ENCODE data around the gene APLNR.

APLNR gene

DNA sequence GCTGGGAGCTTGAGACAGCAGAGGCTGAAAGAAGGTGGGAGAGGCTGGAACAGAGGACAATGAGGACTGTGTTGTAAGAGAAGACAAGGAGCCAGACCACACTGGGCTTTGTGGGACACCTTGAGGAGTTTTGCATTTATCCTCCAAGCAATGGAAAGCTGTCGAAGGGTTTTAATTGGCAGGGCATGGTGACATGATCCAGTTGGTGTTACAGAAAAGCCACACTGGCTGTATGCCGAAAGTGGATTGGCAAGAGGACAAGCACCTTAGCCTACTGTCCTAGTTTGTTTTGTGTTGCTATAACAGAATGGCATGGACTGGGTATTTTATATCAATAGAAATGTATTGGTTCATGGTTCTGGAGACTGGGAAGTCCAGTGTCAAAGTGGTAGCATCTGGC lies 14.0 kb upstream of the APLNR start:
- DNase-seq (ENCODE audit: low spot score): no peak

- DNase-seq (ENCODE audit: low spot score): peak; percentile 66
Measured at GRCh38 chr11:57249384-57250319, 12.6 kb upstream of the APLNR start.

DNA sequence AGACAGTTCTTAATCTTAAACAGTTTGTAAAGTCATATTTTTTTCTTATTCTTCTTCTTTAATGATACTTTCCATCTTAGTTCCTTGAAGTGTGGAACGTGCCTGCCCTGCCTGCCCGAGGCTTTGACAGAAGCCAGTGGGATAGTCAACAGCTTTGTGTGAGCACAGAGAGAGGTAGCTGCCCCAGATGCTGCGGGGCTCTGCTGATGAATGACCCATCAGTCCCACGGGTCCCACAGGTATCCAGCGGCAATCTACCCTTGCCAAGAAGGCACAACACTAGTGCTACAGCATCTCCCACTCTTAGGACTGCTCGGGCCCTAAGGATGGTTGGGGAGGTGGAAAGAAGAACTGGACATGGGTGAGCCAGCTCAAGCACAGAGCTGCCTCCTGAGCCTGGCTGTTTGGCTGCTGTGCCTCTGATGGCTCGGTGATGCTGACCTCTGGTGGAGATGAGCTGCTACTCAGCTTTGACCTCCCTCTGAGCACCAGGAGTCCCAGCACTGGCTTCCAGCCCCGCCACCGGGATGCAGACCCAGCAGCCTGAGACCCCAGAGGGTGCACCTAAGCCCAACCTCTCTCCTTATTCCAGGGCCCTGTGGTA lies 11.8 kb upstream of the APLNR start:
- peak; percentile 90 for DNase-seq (ENCODE audit: low spot score)

DNA sequence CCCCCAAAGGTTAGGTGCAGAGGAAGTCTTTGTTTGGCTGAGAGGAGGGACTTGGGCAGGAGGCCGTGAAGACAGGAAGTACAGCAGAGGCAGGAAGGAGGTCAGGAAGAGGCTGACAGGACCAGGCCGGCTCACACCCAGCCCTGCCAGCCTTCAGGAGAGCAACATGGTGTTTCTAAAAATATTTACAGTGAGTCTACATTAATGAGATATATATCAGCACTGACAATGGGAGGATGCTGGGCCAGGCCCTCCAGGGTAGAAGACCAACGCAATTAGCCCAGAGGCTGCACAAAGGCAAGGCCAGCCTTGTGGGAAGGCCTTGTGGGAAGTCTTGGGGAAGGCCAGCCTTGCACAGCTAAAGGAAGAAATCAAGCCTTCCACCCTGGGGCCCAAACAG lies 7.9 kb upstream of the APLNR start:
- no peak for DNase-seq (ENCODE audit: low spot score)

DNA sequence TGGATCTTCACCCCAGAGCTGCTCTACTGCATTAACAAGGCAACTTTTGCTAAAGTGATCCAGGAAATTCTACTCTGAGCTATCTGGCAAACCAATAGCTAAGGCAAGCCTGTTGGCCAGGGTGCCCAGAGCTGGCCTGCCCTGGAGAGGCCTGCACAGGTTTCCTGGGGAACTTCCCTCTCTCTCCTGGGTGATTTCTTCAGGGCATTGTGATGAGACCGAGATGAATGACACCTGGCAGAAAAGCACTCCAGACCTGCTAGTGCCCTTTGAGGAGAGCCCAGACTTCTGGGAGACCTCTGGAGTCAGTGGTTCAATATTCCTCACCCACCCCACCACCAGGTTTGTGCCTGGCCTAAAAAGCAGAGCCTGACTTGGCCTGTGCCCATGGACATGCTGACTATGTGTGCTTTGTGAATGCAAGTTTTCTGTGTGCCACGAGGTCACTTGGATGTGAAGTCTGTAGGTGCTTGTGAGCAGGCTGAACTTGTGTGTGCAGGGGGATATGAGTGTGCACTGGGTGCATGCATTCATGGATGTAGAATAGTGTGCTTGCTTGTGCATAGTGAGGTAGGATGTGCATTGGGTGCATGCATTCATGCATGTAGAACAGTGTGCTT lies 4.4 kb upstream of the APLNR start:
- DNase-seq (ENCODE audit: low spot score): no peak

DNA sequence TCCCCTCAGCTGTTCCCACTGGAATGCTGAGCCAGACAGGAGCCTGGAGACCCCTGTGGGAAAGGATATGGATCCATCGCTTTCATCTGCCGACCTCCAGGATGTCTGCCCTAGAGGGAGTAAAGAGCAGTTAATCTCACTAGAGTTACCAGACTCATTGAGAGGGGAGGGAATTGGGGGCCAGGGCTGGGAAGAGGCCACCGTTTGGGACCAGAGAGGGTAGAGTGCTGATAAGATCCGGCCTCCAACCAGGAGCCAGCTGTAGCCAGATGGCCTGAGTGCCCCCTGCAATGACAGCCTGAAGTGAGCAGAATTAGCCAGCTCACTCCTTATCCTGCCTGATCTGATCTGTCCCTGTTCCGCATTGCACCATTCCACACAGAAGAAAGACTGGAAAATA lies 3.7 kb upstream of the APLNR start:
- DNase-seq (ENCODE audit: low spot score): no peak

DNA sequence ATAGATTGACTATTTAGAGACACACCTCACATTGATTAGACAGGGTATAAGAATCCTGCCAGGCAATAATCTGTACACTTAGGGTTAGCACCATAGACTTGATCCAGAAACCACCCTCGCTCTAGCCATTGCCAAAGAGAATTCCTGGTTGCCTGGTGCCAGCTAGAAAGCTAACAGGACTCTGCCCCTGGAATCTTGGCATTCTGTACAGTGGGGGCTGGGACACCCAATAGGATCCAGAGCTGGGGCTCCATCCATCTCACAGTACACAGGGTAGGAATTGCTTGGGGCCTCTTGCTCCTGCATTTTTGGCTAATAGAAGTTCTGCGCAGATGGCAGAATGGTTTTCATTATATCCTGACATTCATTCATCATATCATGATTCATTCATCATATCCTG lies 3.0 kb upstream of the APLNR start:
- no peak for DNase-seq (ENCODE audit: low spot score)

- DNase-seq (ENCODE audit: low spot score): no peak
Measured at GRCh38 chr11:57239348-57239747, 2.3 kb upstream of the APLNR start.

- DNase-seq (ENCODE audit: low spot score): no peak
Measured at GRCh38 chr11:57235761-57236703, 1.0 kb downstream of the APLNR start.

DNA sequence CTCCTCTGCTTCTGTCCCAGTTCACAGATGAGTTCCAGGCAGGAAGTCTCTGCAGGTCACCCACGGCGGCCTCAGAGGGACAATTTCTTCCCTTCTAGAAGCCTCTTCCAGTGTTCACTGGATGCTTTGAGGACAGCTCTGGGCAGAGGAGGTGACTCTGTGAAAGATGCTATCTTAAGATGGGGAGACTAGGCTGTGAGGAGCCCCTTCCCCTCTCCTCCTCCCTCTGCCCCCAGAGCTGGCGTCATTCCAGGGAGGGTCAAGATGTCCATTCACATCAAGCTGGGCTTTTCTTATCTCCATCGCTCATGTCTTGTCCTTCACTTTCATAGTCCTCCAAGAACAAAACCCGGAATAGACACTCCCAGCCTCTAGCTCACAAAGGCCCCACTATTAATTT lies 3.3 kb downstream of the APLNR start:
- no peak for DNase-seq (ENCODE audit: low spot score)

DNA sequence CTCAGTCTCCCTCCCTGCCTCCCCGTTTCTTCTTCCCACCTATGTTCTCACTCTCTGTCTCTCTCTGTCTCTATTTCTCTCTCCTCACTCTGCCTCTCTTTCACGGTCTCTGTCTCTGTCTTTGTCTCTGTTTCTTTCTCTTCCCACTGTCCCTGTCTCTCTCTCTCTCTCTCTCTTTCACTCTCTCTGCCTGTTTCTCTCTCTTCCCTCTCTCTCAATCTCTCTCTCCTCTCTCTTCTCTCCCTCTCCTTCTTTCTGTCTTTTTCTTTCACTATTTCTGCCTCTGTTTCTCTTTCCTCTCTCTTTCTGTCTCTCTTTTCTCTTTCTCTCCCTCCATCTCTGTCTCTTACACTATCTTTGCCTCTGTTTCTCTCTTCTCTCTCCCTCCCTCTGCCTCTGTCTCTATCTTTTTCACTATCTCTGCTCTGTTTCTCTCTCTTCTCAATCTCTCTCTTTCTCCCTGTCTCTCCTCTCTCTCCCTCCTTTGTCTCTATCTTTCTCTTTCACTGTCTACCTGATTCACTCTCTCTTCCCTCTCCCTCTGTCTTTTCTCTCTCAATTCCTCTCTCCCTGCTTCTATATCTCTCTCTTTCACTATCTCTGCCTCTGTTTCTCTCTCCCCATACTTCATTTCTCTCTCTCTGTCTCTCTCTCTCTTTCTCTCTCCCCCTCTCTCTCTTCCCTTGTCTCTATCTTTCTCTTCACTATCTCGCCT lies 5.4 kb downstream of the APLNR start:
- DNase-seq (ENCODE audit: low spot score): no peak

DNA sequence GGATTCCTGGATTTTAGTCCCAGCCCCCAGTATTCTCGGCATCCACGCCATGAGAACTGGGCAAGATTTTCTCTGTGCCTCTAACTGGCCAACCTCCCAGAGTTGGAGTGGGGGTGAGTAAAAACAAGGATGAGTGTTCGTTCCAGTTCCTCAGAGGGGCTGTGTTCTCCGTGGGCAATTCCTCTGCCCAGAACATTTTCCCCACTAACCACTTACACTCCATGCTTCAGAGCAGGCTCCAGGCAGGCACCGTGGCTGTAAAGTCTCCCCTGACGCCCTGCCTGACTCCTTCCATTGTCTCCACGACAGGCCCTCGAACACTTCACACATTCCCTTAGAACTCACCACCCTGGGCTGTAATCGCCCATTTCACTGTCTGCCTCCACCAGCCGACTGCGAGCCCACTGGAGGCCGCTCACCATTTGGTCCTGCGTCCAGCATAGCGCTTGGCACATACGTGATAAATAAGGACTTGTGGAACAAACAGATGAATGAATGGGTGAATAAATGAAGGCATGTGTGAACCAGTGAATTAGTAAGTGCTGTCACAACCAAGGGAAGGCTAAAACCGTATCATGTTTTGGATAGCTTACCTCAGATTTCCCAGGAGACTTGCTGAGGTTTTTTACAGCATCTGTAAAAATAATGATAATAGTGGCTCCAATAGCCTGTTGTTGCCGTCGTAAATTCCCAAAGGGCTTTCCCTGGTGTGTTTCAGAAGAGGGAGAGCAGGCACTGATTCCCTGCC lies 6.1 kb downstream of the APLNR start:
- no peak for DNase-seq (ENCODE audit: low spot score)

GRCh38 chr11:57230316-57230715 lies 6.7 kb downstream of the APLNR start:
- DNase-seq (ENCODE audit: low spot score): peak; percentile 47

DNA sequence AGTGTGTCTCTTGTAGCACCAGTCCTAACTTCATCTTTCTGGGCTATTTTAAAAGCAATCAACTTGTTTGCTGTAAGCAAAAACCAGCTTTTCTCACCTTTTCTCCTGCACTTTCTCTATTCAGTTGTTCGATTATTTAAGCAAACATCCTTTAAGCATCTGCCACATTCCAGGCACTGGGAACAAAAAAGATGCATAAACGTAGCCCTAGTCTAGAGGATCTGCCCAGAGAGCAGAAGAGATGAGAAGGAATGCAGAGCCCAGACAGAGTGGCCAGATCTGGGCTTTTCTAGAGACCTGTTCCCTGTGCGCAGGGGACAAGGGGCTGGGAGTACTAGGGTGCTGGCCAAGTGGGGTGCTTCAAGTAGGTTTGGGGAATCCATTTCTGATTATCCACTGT lies 8.4 kb downstream of the APLNR start:
- no peak for DNase-seq (ENCODE audit: low spot score)

DNA sequence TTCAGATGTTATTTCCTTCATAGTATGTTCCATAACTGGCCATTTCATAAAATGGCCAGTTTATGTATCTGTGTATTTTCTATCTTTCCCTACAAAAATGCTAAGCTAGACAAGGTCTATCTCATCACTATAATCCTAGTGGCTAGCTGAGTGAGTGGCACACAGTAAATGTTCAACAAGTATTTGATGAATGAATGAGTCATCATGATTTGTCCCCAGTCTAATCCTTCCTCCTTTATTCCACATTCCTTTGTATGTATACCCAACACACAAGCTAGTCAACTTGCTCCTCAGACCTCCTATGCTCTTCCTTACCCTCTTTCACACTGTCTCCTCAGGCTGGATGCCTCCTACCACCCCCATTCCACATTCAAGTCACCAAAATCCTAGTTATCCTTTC lies 12.5 kb downstream of the APLNR start:
- DNase-seq (ENCODE audit: low spot score): peak; percentile 55

GRCh38 chr11:57224128-57224527 lies 12.9 kb downstream of the APLNR start:
- DNase-seq (ENCODE audit: low spot score): no peak

GRCh38 chr11:57223601-57224000 lies 13.4 kb downstream of the APLNR start:
- peak; percentile 50 for DNase-seq (ENCODE audit: low spot score)

DNA sequence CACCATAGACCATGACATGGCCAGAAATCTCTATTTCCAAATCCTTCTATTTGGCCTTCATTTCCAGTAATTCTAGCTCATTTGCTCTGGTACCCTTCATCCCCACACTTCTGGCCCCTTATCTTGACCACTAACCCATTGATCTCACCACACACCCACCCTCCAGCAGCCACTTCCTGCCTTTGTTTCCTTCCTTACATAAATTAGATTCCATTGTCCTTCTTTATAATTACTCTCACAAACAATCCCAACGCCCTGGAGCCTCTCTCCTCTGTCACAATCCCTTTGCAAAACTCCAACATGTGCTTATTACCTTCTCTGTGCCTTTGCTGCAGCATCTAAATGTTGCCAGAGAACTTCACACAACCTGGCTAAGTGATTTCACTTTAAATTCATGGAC lies 14.8 kb downstream of the APLNR start:
- DNase-seq (ENCODE audit: low spot score): no peak

- peak; percentile 29 for DNase-seq (ENCODE audit: low spot score)
Measured at GRCh38 chr11:57219021-57219627, 17.9 kb downstream of the APLNR start.

GRCh38 chr11:57217053-57217452 lies 20.0 kb downstream of the APLNR start:
- no peak for DNase-seq (ENCODE audit: low spot score)

All from GM03348 (cell line).